GM19023 (cell line): ENCODE measurements around the gene CEP350.
"Not testable (repeated sequence)": the region's sequence is repeated elsewhere in the genome, so short reads cannot be mapped to it uniquely, and the experiment has no call there.

Experiments
- ATAC-seq: cut with Tn5 transposase; IDR thresholded peaks from one replicate; pipeline ENCODE4 v1.9.1; 2021; ENCODE audit warnings: mild to moderate bottlenecking, moderate library complexity; ENCODE audit not compliant: unreplicated experiment

Gene CEP350

GRCh38 chr1:180112984-180113647, 158.5 kb downstream of the CEP350 start:
- no peak for ATAC-seq

GRCh38 chr1:180114396-180114945, 159.9 kb downstream of the CEP350 start:
- ATAC-seq = no peak

GRCh38 chr1:180116964-180117763, 162.6 kb downstream of the CEP350 start:
- no peak for ATAC-seq

- no peak for ATAC-seq
These were observed 163.1 kb downstream of the CEP350 start for GRCh38 chr1:180117764-180118116.

GRCh38 chr1:180119837-180120236, 165.2 kb downstream of the CEP350 start:
- ATAC-seq = no peak

- ATAC-seq = no peak
These were observed 168.9 kb downstream of the CEP350 start for GRCh38 chr1:180123463-180123936.

- ATAC-seq = no peak
These were observed 176.0 kb downstream of the CEP350 start for GRCh38 chr1:180130651-180131050.

GRCh38 chr1:180131510-180131909, 176.9 kb downstream of the CEP350 start:
- ATAC-seq = no peak

GRCh38 chr1:180133193-180133592, 178.6 kb downstream of the CEP350 start:
- ATAC-seq = no peak

- not testable (repeated sequence) for ATAC-seq
These were observed 179.1 kb downstream of the CEP350 start for GRCh38 chr1:180133688-180134087.

GRCh38 chr1:180135535-180135934, 180.9 kb downstream of the CEP350 start:
- no peak for ATAC-seq

- no peak for ATAC-seq
These were observed 181.8 kb downstream of the CEP350 start for GRCh38 chr1:180136331-180136967.

GRCh38 chr1:180136968-180137356, 182.4 kb downstream of the CEP350 start:
- no peak for ATAC-seq

GRCh38 chr1:180137776-180138175, 183.2 kb downstream of the CEP350 start:
- no peak for ATAC-seq

GRCh38 chr1:180141381-180141934, 186.8 kb downstream of the CEP350 start:
- ATAC-seq = no peak

- no peak for ATAC-seq
These were observed 188.7 kb downstream of the CEP350 start for GRCh38 chr1:180143359-180143758.

GRCh38 chr1:180144659-180145357, 190.2 kb downstream of the CEP350 start:
- no peak for ATAC-seq

- no peak for ATAC-seq
These were observed 190.8 kb downstream of the CEP350 start for GRCh38 chr1:180145446-180145845.

GRCh38 chr1:180150982-180151381, 196.4 kb downstream of the CEP350 start:
- no peak for ATAC-seq

GRCh38 chr1:180151508-180151907, 196.9 kb downstream of the CEP350 start:
- ATAC-seq = no peak

GRCh38 chr1:180152588-180152987, 198.0 kb downstream of the CEP350 start:
- no peak for ATAC-seq
